ENCODE data around the gene MIS18A. TPM values are rescaled to one million over a fixed set of nuclear protein-coding genes. Genes with fewer than 3 reads are reported as not detected.

Gene MIS18A
- polyA plus RNA-seq, 3 donors, result 20.0 to 26.9 (median 26.5) TPM

DNA sequence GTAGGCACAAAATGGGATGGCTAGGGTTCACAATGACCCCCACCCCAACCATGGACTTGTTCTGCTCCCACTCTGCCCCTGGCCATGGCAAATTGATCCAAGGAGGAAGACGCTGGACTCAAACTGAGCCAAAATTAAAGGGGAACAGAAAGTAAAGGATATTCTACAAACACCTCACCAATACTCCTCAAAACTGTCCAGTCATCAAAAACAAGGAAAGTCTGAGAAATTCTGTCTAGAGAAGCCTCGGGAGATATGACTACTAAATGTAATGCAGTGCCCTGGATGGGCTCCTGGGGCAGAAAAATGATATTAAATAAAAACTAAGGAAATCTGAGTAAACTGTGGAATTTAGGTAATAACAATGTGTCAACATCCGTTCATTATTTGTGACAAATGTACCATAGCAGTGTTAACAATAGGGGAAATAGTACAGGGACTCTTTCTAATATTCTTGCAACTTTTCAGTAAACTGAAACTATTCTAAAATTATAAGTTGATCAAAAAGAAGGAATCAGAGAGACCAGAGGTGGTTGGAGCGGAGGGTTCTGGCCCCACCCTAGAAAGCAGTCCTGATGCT lies 45.0 kb downstream of the MIS18A start:
- no peak for DNase-seq (ENCODE audit: extremely low read depth in 1 of 11, low read depth in 9 of 11, low spot score in 4 of 11)

DNA sequence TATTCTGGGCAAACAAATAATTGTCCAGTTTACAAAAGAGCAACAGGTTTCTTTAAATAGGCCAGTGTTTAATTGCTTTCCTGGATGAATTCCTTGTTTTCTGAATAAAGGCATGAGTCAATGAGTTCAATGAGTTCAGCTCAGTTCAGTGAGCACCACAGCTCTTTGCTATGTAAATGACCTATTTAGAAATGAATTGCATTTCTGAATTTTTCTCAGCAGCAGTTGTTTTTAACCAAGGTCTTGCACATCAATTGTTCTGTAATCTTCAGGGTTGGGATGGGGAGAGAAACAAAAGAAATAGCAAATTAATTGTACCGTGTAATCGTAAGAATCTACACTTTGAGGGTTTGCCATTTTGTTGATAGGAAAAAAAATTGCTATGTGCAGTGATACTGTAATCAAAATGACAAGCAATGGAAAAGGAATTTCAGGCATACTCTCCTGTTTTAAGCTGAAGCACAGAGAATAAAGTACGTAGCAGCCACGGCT lies 45.7 kb downstream of the MIS18A start:
- DNase-seq (ENCODE audit: extremely low read depth in 1 of 11, low read depth in 9 of 11, low spot score in 4 of 11), result no peak

DNA sequence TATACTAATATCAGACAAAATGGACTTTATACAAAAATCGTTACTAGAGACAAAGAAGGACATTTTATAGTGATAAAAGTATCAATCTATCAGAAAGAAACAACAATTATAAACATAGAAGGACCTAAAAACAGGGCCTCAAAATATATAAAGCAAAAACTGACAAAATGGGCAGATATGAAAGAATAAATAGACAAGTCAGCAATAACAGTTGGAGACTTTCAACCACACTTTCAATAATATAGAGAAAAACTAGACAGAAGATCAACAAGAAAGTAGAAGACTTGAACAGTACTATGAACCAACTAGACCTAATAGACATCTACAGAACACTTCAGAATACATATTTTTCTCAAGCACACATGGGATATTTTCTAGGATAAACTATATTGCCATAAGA lies 52.4 kb downstream of the MIS18A start:
- DNase-seq (ENCODE audit: extremely low read depth in 1 of 11, low read depth in 9 of 11, low spot score in 4 of 11), result no peak

Other genes with a start within 250 kb of the MIS18A start
- gene MRAP, start 19.8 kb upstream of the MIS18A start, polyA plus RNA-seq (ENCODE audit: insufficient read length in 3 of 3), result not detected
- 10 to 100 TPM; 12.4 to 13.2 (median 12.8) TPM for gene URB1, start 114.0 kb upstream of the MIS18A start, polyA plus RNA-seq (ENCODE audit: insufficient read length in 3 of 3)
- gene EVA1C, start 133.7 kb upstream of the MIS18A start, polyA plus RNA-seq (ENCODE audit: insufficient read length in 3 of 3), result 1 to 10 TPM; 2.2 to 5.0 (median 3.6) TPM

Data from renal cortex interstitium (tissue), 11 donors.